Inflammatory macrophage (primary cell): ENCODE data around the gene EBPL.
"Not testable (repeated sequence)": the region's sequence is repeated elsewhere in the genome, so short reads cannot be mapped to it uniquely, and the experiment has no call there.

Source experiments
- DNase-seq, 2 donors: peaks; one replicate each; pipeline ENCODE4 v3.0.0-alpha.2; 2020 to 2022
- total RNA-seq, 18 experiments: gene quantifications; one replicate each; lab custom pipeline; 2026; ENCODE audit warnings: mixed read lengths in 6 of 18, inconsistent platforms in 2 of 18; lab: John Stamatoyannopoulos, UW

Gene EBPL
- 1.7 to 7.4 (median 3.1) reads per million in 18 experiments for total RNA-seq

- DNase-seq, result peak; percentile 82 to 85
Measured at GRCh38 chr13:49690995-49691784, at the start of gene EBPL. EBPL (minus strand) TSS chr13:49691486; CDS start chr13:49691424, 62 bp downstream.

GRCh38 chr13:49740870-49741269 lies 49.6 kb upstream of the EBPL start:
- DNase-seq, result peak in 1 of 2 donors; percentile 15

- DNase-seq, result no peak
Measured at GRCh38 chr13:49739498-49740187, 48.4 kb upstream of the EBPL start.

GRCh38 chr13:49733181-49733951 lies 42.1 kb upstream of the EBPL start:
- DNase-seq, result no peak

GRCh38 chr13:49731766-49732165 lies 40.5 kb upstream of the EBPL start:
- no peak for DNase-seq

- DNase-seq, result no peak
Measured at GRCh38 chr13:49716615-49717014, 25.3 kb upstream of the EBPL start.

GRCh38 chr13:49714757-49715156 lies 23.5 kb upstream of the EBPL start:
- DNase-seq, result no peak

GRCh38 chr13:49711218-49711863 lies 20.1 kb upstream of the EBPL start:
- DNase-seq, result no peak

GRCh38 chr13:49704264-49704663 lies 13.0 kb upstream of the EBPL start:
- not testable (repeated sequence) for DNase-seq

GRCh38 chr13:49701491-49701890 lies 10.2 kb upstream of the EBPL start:
- no peak for DNase-seq

- no peak for DNase-seq
Measured at GRCh38 chr13:49697468-49697867, 6.2 kb upstream of the EBPL start.

- no peak for DNase-seq
Measured at GRCh38 chr13:49694446-49694845, 3.2 kb upstream of the EBPL start.

- DNase-seq, result no peak
Measured at GRCh38 chr13:49693877-49694276, 2.6 kb upstream of the EBPL start.

GRCh38 chr13:49693191-49693733 lies 2.0 kb upstream of the EBPL start:
- no peak for DNase-seq

GRCh38 chr13:49690133-49690994 lies 922 bp downstream of the EBPL start:
- no peak for DNase-seq

- no peak for DNase-seq
Measured at GRCh38 chr13:49683489-49683888, 7.8 kb downstream of the EBPL start.

- DNase-seq, result no peak
Measured at GRCh38 chr13:49681842-49682435, 9.3 kb downstream of the EBPL start.

- DNase-seq, result no peak
Measured at GRCh38 chr13:49679246-49679645, 12.0 kb downstream of the EBPL start.

GRCh38 chr13:49678191-49678914 lies 12.9 kb downstream of the EBPL start:
- DNase-seq, result no peak
